HEK293 (cell line): ENCODE results near the gene ALOX5.

ENCODE experiments used
- EGR2 ChIP-seq: fragments of 450-650 bp; formaldehyde crosslinking; IDR thresholded peaks from 2 replicates; pipeline ENCODE4 v1.5.1; 2016; ENCODE audit warnings: low read depth, missing biosample characterization, missing genetic modification characterization
- KLF8 ChIP-seq: fragments of 450-650 bp; formaldehyde crosslinking; IDR thresholded peaks from 2 replicates; pipeline ENCODE4 v1.5.1; 2016; ENCODE audit warnings: missing biosample characterization, missing genetic modification characterization
- MYNN ChIP-seq: fragments of 450-650 bp; formaldehyde crosslinking; IDR thresholded peaks from 2 replicates; pipeline ENCODE4 v1.5.1; 2016; ENCODE audit warnings: missing biosample characterization, missing genetic modification characterization, borderline replicate concordance
- RBAK ChIP-seq: fragments of 450-650 bp; formaldehyde crosslinking; IDR thresholded peaks from 2 replicates; pipeline ENCODE4 v1.5.1; 2016; ENCODE audit warnings: missing biosample characterization, missing genetic modification characterization
- ZBTB21 ChIP-seq: fragments of 450-650 bp; formaldehyde crosslinking; IDR thresholded peaks from 2 replicates; pipeline ENCODE4 v1.5.1; 2017; ENCODE audit warnings: missing biosample characterization, missing genetic modification characterization
- ZBTB8A ChIP-seq: fragments of 450-650 bp; formaldehyde crosslinking; IDR thresholded peaks from 2 replicates; pipeline ENCODE4 v1.5.1; 2016; ENCODE audit warnings: missing biosample characterization, missing genetic modification characterization
- ZFHX2 ChIP-seq: fragments of 450-650 bp; formaldehyde crosslinking; conservative IDR thresholded peaks from 2 replicates; pipeline ENCODE4 v1.5.1; 2016; ENCODE audit warnings: missing biosample characterization, missing genetic modification characterization
- ZFP41 ChIP-seq: fragments of 450-650 bp; formaldehyde crosslinking; IDR thresholded peaks from 2 replicates; pipeline ENCODE4 v1.5.1; 2016; ENCODE audit warnings: missing biosample characterization, missing genetic modification characterization, borderline replicate concordance
- ZNF174 ChIP-seq: fragments of 450-650 bp; formaldehyde crosslinking; IDR thresholded peaks from 2 replicates; pipeline ENCODE4 v1.5.0; 2017; ENCODE audit warnings: missing biosample characterization, mild to moderate bottlenecking, missing genetic modification characterization
- ZNF184 ChIP-seq: fragments of 450-650 bp; IDR thresholded peaks from 2 replicates; pipeline ENCODE4 v1.5.1; 2018; ENCODE audit warnings: missing biosample characterization, mild to moderate bottlenecking, missing genetic modification characterization
- ZNF248 ChIP-seq: fragments of 450-650 bp; formaldehyde crosslinking; IDR thresholded peaks from 2 replicates; pipeline ENCODE4 v1.5.1; 2017; ENCODE audit warnings: missing biosample characterization, missing genetic modification characterization
- ZNF311 ChIP-seq: fragments of 450-650 bp; formaldehyde crosslinking; IDR thresholded peaks from 2 replicates; pipeline ENCODE4 v1.5.1; 2017; ENCODE audit warnings: missing biosample characterization, missing genetic modification characterization, borderline replicate concordance
- ZNF341 ChIP-seq: fragments of 450-650 bp; formaldehyde crosslinking; IDR thresholded peaks from 2 replicates; pipeline ENCODE4; 2016; ENCODE audit warnings: low read depth, missing biosample characterization, missing genetic modification characterization
- ZNF350 ChIP-seq: fragments of 450-650 bp; formaldehyde crosslinking; IDR thresholded peaks from 2 replicates; pipeline ENCODE4 v1.5.0; 2017; ENCODE audit warnings: missing biosample characterization, mild to moderate bottlenecking, missing genetic modification characterization
- ZNF416 ChIP-seq: fragments of 450-650 bp; formaldehyde crosslinking; IDR thresholded peaks from 2 replicates; pipeline ENCODE4 v1.5.1; 2016; ENCODE audit warnings: missing biosample characterization, missing genetic modification characterization
- ZNF521 ChIP-seq: fragments of 450-650 bp; formaldehyde crosslinking; IDR thresholded peaks from 2 replicates; pipeline ENCODE4 v1.5.1; 2017; ENCODE audit warnings: missing biosample characterization, mild to moderate bottlenecking, missing genetic modification characterization
- ZNF555 ChIP-seq: fragments of 450-650 bp; formaldehyde crosslinking; conservative IDR thresholded peaks from 2 replicates; pipeline ENCODE4 v1.5.1; 2017; ENCODE audit warnings: missing biosample characterization, mild to moderate bottlenecking, missing genetic modification characterization, inconsistent platforms
- ZNF654 ChIP-seq: fragments of 450-650 bp; formaldehyde crosslinking; IDR thresholded peaks from 2 replicates; pipeline ENCODE4 v1.5.1; 2016; ENCODE audit warnings: low read depth, missing biosample characterization, missing genetic modification characterization
- ZNF837 ChIP-seq: fragments of 450-650 bp; formaldehyde crosslinking; IDR thresholded peaks from 2 replicates; pipeline ENCODE4 v1.5.1; 2016; ENCODE audit warnings: missing biosample characterization, missing genetic modification characterization
- ZSCAN16 ChIP-seq: fragments of 450-650 bp; formaldehyde crosslinking; IDR thresholded peaks from 2 replicates; pipeline ENCODE4 v1.5.1; 2016; ENCODE audit warnings: missing biosample characterization, missing genetic modification characterization
- TF ChIP-seq, protein P1 (sequence below): fragments of 450-650 bp; formaldehyde crosslinking; IDR thresholded peaks from 2 replicates; pipeline ENCODE4 v1.5.1; 2016; ENCODE audit warnings: missing biosample characterization, missing genetic modification characterization, borderline replicate concordance
- TF ChIP-seq, protein P2 (sequence below): fragments of 450-650 bp; formaldehyde crosslinking; IDR thresholded peaks from 2 replicates; pipeline ENCODE4 v1.5.1; 2016; ENCODE audit warnings: missing biosample characterization, missing genetic modification characterization
- TF ChIP-seq, protein P3 (sequence below): fragments of 450-650 bp; formaldehyde crosslinking; IDR thresholded peaks from 2 replicates; pipeline ENCODE4 v1.5.1; 2016; ENCODE audit warnings: missing biosample characterization, missing genetic modification characterization
- TF ChIP-seq, protein P4 (sequence below): sonication (generic); formaldehyde crosslinking; IDR thresholded peaks from 2 replicates; pipeline ENCODE4 v1.8.1; 2022; ENCODE audit warnings: mild to moderate bottlenecking, moderate library complexity, missing genetic modification reagents
- TF ChIP-seq, protein P5 (sequence below): fragments of 450-650 bp; formaldehyde crosslinking; IDR thresholded peaks from 2 replicates; pipeline ENCODE4 v1.5.1; 2017; ENCODE audit warnings: missing biosample characterization, missing genetic modification characterization
- TF ChIP-seq, protein P6 (sequence below): fragments of 450-650 bp; formaldehyde crosslinking; IDR thresholded peaks from 2 replicates; pipeline ENCODE4 v1.5.1; 2016; ENCODE audit warnings: missing biosample characterization, missing genetic modification characterization
- TF ChIP-seq, protein P7 (sequence below): IDR thresholded peaks from 2 replicates; pipeline ENCODE4 v1.6.1; 2011; ENCODE audit warnings: mild to moderate bottlenecking, low read depth, low read length, borderline replicate concordance
- TF ChIP-seq, protein P8 (sequence below): fragments of 450-650 bp; formaldehyde crosslinking; IDR thresholded peaks from 2 replicates; pipeline ENCODE4 v1.5.1; 2017; ENCODE audit warnings: missing biosample characterization, missing genetic modification characterization

ALOX5 gene

DNA sequence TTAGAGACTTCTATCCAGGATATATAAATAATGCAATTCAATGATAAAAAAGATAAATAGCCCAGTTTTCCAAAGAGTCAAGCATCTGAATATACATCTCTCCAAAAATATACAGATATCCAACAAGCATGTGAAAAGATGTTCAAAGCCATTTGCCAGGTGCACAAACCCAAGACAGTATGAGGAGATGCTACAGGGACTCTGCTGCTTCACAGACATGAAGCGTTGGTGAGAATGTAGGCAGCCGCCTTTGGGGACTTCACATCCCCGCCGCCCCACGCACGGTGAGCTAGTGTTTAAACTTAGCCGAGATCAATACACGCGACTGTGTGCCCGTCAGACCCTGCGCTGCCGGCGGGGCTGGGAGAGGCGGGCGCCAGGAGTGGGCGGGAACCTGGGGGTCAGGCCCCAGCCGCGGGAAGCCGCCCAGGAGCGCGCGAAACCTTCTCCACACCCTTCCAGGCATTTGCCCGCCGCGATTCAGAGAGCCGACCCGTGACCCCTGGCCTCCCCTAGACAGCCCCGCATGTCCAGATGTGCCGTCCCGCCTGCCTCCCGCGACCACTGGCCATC, 927 bp upstream of the ALOX5 start (continued):
- TF ChIP-seq ZBTB21 = no peak
- no peak for TF ChIP-seq ZNF174
- peak; percentile 71 for TF ChIP-seq ZBTB8A
- TF ChIP-seq, protein P1, sequence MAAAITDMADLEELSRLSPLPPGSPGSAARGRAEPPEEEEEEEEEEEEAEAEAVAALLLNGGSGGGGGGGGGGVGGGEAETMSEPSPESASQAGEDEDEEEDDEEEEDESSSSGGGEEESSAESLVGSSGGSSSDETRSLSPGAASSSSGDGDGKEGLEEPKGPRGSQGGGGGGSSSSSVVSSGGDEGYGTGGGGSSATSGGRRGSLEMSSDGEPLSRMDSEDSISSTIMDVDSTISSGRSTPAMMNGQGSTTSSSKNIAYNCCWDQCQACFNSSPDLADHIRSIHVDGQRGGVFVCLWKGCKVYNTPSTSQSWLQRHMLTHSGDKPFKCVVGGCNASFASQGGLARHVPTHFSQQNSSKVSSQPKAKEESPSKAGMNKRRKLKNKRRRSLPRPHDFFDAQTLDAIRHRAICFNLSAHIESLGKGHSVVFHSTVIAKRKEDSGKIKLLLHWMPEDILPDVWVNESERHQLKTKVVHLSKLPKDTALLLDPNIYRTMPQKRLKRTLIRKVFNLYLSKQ (tag by site-specific recombination) = no peak
- TF ChIP-seq RBAK = no peak
- TF ChIP-seq, protein P2, sequence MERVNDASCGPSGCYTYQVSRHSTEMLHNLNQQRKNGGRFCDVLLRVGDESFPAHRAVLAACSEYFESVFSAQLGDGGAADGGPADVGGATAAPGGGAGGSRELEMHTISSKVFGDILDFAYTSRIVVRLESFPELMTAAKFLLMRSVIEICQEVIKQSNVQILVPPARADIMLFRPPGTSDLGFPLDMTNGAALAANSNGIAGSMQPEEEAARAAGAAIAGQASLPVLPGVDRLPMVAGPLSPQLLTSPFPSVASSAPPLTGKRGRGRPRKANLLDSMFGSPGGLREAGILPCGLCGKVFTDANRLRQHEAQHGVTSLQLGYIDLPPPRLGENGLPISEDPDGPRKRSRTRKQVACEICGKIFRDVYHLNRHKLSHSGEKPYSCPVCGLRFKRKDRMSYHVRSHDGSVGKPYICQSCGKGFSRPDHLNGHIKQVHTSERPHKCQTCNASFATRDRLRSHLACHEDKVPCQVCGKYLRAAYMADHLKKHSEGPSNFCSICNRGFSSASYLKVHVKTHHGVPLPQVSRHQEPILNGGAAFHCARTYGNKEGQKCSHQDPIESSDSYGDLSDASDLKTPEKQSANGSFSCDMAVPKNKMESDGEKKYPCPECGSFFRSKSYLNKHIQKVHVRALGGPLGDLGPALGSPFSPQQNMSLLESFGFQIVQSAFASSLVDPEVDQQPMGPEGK = peak; percentile 78
- TF ChIP-seq EGR2 (tag by site-specific recombination) = peak; percentile 93
- TF ChIP-seq ZNF416 (tag by site-specific recombination) = no peak
- TF ChIP-seq, protein P3, sequence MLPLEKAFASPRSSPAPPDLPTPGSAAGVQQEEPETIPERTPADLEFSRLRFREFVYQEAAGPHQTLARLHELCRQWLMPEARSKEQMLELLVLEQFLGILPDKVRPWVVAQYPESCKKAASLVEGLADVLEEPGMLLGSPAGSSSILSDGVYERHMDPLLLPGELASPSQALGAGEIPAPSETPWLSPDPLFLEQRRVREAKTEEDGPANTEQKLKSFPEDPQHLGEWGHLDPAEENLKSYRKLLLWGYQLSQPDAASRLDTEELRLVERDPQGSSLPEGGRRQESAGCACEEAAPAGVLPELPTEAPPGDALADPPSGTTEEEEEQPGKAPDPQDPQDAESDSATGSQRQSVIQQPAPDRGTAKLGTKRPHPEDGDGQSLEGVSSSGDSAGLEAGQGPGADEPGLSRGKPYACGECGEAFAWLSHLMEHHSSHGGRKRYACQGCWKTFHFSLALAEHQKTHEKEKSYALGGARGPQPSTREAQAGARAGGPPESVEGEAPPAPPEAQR (tag by site-specific recombination) = no peak
- TF ChIP-seq ZNF350 (tag by site-specific recombination) = no peak
- TF ChIP-seq, protein P4, sequence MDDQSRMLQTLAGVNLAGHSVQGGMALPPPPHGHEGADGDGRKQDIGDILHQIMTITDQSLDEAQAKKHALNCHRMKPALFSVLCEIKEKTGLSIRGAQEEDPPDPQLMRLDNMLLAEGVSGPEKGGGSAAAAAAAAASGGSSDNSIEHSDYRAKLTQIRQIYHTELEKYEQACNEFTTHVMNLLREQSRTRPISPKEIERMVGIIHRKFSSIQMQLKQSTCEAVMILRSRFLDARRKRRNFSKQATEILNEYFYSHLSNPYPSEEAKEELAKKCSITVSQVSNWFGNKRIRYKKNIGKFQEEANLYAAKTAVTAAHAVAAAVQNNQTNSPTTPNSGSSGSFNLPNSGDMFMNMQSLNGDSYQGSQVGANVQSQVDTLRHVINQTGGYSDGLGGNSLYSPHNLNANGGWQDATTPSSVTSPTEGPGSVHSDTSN (CRISPR knock-in tag) = no peak
- TF ChIP-seq, protein P5, sequence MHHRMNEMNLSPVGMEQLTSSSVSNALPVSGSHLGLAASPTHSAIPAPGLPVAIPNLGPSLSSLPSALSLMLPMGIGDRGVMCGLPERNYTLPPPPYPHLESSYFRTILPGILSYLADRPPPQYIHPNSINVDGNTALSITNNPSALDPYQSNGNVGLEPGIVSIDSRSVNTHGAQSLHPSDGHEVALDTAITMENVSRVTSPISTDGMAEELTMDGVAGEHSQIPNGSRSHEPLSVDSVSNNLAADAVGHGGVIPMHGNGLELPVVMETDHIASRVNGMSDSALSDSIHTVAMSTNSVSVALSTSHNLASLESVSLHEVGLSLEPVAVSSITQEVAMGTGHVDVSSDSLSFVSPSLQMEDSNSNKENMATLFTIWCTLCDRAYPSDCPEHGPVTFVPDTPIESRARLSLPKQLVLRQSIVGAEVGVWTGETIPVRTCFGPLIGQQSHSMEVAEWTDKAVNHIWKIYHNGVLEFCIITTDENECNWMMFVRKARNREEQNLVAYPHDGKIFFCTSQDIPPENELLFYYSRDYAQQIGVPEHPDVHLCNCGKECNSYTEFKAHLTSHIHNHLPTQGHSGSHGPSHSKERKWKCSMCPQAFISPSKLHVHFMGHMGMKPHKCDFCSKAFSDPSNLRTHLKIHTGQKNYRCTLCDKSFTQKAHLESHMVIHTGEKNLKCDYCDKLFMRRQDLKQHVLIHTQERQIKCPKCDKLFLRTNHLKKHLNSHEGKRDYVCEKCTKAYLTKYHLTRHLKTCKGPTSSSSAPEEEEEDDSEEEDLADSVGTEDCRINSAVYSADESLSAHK (tag by site-specific recombination) = no peak
- TF ChIP-seq, protein P6, sequence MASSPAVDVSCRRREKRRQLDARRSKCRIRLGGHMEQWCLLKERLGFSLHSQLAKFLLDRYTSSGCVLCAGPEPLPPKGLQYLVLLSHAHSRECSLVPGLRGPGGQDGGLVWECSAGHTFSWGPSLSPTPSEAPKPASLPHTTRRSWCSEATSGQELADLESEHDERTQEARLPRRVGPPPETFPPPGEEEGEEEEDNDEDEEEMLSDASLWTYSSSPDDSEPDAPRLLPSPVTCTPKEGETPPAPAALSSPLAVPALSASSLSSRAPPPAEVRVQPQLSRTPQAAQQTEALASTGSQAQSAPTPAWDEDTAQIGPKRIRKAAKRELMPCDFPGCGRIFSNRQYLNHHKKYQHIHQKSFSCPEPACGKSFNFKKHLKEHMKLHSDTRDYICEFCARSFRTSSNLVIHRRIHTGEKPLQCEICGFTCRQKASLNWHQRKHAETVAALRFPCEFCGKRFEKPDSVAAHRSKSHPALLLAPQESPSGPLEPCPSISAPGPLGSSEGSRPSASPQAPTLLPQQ (tag by site-specific recombination) = no peak
- TF ChIP-seq ZNF311 (tag by site-specific recombination) = no peak
- TF ChIP-seq ZNF654 (tag by site-specific recombination) = no peak
- peak; percentile 96 for TF ChIP-seq ZFHX2 (tag by site-specific recombination)
- no peak for TF ChIP-seq ZNF521 (tag by site-specific recombination)
- no peak for TF ChIP-seq ZNF184 (tag by site-specific recombination)
- TF ChIP-seq KLF8 (tag by site-specific recombination) = no peak
- no peak for TF ChIP-seq MYNN (tag by site-specific recombination)
- no peak for TF ChIP-seq ZFP41 (tag by site-specific recombination)
- TF ChIP-seq ZNF248 (tag by site-specific recombination) = no peak
- TF ChIP-seq, protein P7, sequence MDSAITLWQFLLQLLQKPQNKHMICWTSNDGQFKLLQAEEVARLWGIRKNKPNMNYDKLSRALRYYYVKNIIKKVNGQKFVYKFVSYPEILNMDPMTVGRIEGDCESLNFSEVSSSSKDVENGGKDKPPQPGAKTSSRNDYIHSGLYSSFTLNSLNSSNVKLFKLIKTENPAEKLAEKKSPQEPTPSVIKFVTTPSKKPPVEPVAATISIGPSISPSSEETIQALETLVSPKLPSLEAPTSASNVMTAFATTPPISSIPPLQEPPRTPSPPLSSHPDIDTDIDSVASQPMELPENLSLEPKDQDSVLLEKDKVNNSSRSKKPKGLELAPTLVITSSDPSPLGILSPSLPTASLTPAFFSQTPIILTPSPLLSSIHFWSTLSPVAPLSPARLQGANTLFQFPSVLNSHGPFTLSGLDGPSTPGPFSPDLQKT = no peak
- no peak for TF ChIP-seq ZNF341 (tag by site-specific recombination)
- TF ChIP-seq ZNF837 (tag by site-specific recombination) = no peak
- TF ChIP-seq, protein P8, sequence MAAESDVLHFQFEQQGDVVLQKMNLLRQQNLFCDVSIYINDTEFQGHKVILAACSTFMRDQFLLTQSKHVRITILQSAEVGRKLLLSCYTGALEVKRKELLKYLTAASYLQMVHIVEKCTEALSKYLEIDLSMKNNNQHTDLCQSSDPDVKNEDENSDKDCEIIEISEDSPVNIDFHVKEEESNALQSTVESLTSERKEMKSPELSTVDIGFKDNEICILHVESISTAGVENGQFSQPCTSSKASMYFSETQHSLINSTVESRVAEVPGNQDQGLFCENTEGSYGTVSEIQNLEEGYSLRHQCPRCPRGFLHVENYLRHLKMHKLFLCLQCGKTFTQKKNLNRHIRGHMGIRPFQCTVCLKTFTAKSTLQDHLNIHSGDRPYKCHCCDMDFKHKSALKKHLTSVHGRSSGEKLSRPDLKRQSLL (tag by site-specific recombination) = no peak
- no peak for TF ChIP-seq ZSCAN16 (tag by site-specific recombination)
- no peak for TF ChIP-seq ZNF555 (tag by site-specific recombination)
